GM21576 (cell line): ENCODE data around the gene SLA2.
"Not testable (repeated sequence)": the region's sequence is repeated elsewhere in the genome, so short reads cannot be mapped to it uniquely, and the experiment has no call there.

Experiments used
- ATAC-seq: cut with Tn5 transposase; IDR thresholded peaks from one replicate; pipeline ENCODE4 v1.9.1; 2021; ENCODE audit warnings: mild to moderate bottlenecking, moderate library complexity; ENCODE audit not compliant: unreplicated experiment

SLA2 gene, protein sequence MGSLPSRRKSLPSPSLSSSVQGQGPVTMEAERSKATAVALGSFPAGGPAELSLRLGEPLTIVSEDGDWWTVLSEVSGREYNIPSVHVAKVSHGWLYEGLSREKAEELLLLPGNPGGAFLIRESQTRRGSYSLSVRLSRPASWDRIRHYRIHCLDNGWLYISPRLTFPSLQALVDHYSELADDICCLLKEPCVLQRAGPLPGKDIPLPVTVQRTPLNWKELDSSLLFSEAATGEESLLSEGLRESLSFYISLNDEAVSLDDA

DNA sequence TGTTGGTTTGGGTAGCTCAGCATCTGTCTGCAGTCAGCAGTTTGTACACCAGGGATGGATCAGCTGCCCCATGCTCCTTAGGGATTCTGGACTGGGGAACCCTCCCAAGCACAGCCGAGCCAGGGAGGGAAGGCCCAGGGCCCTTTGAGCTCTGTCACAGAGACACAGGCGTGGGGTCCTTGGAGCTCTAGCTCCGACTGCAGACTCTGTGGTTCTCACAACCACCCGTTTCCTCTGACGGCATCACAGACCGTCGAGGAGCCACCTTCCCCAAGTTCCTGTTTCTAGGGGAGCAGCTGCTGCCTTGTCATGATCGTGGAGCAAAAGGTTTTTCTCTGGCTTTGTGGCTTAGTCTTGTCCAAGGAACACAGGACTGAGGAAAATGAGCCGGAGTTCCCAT, at the start of gene SLA2:
Gene SLA2 (minus strand): TSS at position 199 of the 400 bp plus-strand sequence. CDS start 4,861 bp downstream, outside the sequence.
- no peak for ATAC-seq

DNA sequence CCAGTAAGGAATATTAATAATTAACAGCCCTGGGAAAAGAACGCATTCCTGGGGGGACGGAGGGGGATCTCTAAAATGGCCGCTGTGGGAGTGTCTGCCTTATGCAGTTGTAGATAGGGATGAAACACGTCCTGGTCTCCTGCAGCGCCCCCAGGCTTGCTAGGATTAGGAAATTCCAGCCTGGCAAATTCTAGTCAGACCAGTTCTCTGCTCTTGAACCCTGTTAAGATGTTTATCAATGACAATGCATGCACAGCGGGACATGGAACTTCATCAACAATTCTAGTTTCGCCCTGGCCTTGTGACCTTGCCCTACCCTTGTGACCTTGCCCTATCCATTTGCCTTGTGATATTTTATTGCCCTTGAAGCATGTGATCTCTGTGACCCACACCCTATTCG, 49.5 kb upstream of the SLA2 start:
- ATAC-seq: not testable (repeated sequence)

DNA sequence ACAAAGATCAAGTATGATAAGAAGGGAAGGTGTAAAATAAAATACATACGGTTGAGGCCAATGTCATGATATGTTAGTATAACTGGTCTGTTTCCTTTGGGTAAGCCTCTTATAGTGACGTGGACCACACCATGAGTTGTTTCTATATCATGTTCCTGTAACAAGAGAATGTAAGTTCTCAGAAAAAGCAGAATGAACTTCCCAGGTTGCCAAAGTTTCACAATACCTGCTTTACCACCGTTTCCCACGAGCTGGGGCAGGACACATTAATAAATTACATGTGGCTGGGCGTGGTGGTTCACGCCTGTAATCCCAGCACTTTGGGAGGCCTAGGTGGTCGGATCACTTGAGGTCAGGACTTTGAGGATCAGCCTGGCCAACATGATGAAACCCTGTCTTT, 42.6 kb upstream of the SLA2 start:
- ATAC-seq: no peak

DNA sequence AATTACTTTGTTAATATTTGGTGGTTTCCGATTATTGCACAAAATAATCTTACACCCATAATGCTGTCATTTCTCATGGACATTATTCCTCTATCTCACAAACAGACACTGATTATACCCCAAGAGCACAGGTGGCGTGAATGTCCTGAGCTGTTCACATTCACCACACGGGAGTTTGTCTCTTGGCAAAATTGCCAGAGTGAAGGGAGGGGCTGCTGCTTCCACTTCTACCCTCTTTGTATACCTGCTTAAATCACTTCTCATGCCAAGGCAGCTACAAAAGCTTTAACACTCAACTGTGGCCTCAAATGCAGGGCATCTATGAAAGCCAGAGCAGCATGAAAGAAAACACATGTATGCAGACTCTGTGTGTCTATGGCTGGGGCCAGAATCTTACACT, 41.9 kb upstream of the SLA2 start:
- no peak for ATAC-seq

DNA sequence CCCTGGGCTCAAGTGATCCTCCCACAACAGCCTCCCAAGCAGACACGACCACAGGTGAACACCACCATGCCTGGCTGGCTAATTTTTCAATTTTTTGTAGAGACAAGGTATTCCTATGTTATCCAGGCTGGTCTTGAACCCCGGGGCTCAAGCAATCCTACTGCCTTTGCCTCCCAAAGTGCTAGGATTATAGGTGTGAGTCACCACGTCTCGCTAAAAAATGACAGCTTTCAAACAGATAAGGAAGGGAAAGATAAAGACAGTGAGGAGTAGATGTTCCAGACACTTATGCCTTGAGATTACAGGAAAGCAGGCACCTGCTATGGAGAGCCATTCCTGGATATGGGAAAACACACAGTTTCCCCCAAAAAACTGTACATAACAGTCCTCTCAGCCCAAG, 40.9 kb upstream of the SLA2 start:
- ATAC-seq: no peak

DNA sequence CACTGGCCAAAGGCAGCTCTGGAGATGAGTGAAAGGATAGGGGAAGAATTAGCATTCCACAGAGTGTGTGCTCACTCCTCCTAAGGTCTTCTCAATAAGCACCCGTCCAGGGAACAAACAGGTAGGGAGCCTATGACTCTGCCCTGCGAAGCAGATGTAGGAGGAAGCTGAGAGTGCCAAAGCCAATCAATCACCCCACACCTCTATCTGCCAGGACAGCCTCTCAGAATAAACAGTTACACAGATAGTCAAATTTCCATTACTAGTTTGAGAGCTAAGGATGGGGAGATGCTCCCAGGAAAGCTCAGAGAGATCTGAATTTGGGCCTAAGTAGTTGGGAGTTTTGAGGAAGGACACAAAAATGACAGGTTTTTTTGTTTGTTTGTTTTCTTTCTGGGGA, 40.5 kb upstream of the SLA2 start:
- ATAC-seq: no peak

DNA sequence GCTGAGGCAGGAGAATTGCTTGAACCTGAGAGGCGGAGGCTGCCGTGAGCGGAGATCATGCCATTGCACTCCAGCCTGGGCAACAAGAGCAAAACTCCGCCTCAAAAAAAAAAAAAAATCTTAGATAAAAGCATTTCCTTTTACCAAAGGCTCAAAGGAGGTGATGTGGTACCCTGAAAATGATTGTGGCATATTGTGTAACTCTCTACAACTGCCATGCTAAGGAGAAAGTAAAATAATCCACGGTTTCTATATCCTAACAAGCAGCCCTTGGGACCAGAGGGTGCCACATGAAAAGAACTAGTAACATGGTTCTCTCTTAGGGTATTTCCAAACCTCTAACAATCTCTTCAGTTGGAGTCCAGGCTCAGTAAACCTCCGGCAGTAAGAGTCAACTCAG, 38.8 kb upstream of the SLA2 start:
- no peak for ATAC-seq

DNA sequence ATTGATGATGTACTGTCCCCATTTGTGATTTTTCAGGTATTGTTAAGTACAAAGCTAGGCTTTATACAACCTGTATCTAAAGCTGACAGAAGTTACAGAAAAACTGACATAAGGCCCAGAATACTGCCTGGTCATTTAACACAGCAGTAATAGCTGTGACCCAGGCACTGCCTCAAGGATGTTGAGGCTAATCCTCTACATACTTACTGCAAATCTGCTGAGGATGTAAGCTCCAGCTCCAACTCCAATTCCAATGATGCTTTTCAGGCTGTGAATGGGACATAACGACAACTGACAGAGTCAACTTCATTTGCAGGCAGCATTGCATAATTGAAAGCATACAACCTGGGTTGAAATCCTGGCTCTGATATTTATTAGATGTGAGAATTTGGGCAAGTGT, 36.3 kb upstream of the SLA2 start:
- no peak for ATAC-seq

DNA sequence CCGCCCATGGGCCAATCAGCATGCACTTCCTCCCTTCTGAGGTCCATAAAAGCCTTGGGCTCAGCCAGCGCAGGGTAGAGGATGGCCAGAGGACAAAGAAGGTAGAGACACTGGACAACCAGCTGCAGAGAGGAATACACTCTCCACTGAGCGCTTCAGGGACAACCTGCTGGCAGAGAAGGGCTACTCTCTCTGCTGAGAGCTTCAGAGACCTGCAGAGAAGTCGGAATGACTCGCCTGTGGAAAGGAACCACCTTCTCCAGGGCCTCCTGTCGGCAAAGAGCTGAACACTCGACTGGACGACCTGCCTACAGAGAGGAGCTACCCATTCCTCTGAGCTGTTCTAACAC, 31.4 kb upstream of the SLA2 start:
- no peak for ATAC-seq

DNA sequence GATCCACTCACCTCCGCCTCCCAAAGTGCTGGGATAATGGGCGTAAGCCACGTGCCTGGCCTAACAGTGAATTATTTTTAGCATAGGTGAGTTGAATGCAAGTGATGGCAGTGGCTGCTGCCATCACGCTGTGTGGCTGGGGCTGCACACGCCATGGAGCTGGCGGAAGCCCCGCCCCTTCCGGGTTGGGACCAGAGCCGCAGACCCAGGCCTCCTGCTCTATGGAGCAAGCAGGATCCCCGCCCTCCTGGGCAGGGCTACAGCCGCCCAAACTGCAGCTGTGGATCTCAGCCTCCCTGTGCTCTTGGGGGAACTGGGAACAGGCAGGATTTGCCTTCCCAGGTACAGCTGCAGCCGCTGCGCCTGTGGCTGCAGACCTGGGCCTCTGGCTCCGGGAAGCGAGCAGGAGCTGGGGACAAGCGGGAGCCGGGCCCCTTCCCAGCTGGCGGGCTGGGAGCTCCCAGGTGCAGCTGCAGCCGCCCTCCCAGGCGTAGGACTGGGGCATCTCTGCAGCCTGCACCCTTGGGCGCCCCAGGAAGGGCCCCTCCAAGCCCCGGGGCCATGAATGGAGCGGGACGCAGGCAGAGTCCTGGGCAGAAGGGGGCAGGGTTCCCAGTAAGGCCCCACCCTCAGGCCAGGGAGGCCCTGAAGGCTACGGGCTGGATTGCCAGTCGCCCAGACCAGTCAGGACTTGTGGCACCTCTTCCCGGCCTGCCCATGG, 30.9 kb upstream of the SLA2 start:
- ATAC-seq: no peak

DNA sequence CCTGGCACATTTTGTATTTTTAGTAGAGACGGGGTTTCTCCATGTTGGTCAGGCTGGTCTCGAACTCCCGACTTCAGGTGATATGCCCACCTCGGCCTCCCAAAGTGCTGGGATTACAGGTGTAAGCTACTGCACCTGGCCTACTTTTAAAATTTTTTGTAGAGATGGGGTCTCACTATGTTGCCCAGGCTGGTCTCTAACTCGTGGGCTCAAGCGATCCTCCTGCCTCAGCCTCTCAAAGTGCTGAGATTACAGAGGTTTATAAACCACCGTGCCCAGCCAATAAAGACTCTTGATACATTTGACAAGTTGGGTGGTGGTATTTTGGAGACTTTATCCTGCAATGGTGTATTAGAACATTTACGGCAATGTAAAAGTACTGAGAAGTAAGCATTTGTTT, 29.5 kb upstream of the SLA2 start:
- not testable (repeated sequence) for ATAC-seq

DNA sequence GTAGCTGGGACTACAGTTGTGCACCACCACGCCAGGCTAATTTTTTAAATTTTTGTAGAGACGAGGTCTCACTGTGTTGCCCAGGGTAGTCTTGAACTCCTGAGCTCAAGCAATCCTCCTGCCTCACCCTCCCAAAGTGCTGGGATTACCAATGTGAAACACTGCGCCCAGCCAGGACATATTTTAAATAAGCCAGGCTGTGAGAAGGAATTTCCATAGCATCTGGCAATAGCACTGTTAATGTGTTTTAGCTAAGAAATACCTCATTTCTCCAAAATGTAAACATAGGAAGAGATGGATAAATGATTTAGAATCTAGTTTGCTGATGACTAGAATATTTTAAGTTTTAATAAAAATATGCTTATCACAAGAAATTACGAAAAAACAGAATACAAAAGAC, 27.0 kb upstream of the SLA2 start:
- no peak for ATAC-seq

DNA sequence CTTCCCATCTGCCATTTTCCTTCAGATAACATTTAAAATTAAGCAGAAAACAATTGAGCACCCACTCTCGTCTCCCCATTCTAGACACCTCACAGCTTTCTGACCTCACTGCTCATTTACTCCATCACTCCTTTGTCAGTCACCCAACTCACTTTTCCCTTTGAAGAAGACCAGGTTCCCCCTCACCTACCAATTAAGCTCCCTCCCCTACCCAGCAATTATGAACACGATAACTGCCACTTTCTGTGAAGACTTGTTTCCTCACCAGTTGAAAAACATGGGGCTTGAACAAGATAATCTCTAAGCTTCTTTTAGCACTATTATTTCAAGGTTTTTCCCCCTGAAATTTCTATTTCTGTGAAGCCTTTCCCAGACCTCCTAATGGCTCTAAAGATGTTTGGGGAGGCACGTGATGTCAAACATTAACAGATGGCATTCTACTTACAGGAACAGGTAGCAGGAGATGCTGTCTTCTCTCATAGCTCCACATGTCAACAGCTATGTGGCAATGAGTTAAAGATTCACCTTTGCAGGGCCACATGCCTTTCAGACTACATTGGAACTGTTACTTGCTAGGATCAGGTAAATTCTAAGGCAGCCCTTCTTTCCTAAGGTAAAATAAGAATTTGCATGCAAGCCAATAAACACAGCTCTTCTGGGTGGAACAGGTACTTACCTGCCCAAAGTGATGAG, 24.8 kb upstream of the SLA2 start:
- ATAC-seq: no peak

DNA sequence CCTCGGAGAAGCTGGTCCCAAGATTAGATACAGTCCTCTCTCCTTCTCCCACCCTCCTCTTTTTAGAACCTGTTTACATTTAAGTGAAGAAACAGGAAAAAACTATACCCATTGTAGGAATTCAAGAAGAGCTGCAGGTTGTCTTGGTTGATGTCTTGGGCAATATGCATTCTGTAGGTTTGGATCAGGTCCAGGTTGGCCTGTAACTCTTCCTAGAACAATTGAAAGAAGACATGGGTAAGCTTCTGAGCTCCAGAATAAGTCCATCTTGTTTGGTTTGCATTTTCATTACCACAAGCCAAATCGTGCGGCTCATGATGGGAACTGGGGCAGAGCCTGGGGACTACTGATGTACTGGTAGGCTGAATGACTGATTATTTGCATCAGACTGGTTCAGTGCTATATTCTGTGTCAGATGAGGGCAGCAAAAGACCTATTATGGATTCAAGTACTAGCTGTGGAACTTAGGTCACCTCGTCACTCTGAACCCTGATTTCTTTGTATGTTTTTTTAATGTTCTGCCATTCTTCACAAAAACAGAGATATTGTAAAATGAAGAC, 20.3 kb upstream of the SLA2 start:
- no peak for ATAC-seq

DNA sequence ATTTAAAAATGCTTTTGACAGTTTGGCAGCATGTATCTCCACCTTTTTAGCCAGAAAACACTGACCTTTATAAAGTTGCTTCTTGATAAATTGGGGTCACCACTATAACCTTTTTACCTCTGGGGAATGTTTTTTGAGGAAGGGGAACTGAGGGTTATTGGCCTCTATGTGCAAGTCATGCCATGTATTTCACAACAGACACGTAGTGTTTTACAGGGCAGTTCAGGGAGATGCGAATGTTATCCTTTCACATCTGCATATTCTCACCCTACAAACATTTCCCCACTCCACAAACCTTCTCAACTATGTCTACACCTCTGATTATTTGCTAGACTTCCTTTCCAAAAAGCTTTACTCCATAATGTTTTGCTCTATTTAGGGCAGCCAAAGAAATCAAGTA, 17.0 kb upstream of the SLA2 start:
- no peak for ATAC-seq

DNA sequence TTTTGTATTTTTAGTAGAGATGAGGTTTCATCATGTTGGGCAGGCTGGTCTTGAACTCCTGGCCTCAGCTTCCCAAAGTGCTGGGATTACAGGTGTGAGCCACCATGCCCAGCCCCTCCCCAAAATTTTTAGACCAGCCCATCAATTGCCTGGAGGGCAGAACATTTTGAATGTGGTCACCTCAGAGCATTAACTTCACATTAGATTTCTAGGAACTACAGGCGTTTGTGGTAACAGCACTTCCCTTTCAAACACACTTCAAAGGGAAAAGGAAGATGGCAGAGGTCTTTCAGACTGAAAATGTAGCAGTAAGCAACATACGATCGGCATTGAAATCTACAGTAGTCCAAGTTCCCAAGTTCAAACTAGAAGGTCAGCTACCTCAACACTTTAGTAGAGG, 12.3 kb upstream of the SLA2 start:
- no peak for ATAC-seq

DNA sequence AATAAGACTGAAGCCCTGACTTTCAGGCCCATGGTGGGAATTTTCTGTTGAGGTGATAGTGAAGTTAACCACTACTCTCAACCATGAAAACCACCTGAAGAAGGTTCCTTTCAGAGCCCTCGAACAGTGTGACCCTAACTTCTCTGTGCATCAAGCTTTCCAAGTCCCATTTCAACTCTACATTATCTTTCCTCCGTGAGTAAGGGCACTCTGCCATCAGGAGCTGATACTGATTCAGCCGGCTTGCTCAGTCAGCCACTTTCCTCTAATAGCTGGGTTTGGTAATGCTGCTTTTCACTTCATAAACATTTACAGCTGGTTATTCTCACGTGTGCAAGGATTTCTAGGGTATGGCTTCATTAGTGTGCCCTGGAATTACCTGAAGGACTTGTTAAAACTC, 10.7 kb upstream of the SLA2 start:
- no peak for ATAC-seq

DNA sequence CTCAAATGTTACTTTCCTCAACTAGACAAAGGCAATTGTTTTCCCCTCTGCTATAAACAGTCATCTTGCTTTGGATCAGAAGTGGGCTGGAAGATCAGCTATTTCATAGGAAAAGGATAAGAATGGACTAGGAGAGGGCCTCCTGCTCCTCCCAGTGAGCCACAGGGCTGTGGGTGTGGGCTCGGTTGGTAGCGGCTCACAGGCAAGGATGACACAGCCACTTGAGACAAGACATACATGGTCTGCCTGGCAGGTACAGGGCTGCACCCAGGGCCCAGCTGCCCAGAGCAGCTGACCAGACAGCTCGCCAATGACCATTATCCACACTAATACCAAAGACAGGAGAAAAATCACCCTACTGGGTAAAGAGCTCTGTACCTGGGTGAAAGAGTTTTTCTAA, 9.0 kb upstream of the SLA2 start:
- no peak for ATAC-seq

DNA sequence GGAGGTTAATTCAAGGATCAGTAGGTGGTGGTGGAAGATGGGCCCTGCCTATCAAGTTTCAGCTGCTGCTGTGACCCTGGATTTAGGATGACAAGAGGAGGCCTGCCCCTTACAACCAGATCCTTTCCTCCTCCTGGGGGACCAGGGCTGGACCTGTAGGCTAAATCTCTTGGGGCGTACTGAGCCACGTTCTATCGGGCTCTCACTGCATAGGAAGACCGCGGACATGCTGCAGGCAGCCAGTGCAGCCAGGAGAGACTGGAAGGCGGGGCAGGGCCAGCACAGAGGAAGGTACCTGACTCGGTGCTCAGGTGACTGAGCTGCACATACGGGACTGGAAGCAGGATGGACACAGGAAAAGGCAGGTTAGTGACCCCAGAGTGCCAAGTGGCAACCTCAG, 8.5 kb upstream of the SLA2 start:
- no peak for ATAC-seq

DNA sequence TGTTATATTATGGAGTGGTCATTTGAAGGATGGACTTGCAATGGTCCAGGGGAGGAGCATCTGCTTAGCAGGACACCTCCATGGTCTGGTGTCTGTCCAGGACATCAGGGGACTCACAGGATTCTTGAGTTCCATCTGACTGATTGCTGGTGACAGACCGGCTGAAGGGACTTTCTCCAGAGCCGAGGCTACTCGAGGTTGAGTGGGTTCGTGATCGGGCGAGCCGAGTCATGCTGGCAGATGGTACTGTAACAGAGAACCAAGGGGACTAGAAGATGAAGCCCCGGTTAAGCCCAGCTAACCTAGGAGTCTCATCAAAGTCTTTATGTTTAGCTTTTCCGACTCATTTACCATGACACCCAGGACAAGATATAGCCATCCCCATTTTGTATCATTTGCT, 7.5 kb upstream of the SLA2 start:
- ATAC-seq: no peak

DNA sequence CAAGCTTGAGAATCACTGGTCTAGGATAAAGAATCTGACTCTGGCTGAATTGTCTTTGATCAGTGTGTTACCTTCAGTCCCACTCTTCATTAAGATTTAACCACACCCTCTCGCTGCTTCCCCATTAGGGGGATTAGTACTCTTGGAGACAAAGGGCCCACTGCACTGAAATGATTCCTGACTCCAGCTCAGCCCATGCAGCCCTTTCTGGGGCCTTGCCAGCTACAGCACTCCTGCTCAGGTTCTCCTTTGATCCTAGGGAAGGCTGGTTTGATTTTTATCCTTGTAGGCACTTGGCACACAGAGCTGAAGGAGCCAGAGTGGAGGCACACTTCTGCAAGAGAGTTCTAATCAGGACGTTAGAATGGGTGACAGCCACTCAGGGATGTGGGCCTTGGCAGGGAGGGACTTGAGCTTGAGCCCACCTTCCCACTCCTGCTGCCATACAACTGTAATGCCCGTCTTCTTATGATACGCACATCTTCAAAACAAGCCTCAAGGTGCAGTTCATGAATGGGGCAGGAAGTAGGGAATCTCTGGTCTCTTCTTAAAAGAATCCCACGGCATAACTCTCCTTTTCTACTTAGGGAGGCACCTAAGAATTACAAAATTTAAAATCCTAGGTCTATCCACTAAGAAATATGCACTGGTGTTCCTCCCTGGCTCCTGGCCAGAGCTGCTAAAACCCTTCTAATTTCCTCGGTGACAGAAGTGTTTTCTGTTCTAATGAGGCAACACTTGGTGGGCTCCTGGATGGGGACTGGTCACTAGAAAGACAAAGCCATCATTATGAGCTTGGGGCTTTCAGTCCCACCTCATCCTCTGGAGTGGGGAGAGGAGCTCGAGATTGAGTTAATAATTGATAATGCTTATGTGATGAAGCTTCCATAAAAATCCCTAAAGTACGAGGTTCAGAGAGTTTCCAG, 1.5 kb upstream of the SLA2 start:
- no peak for ATAC-seq
